Measurements from ENCODE around the gene EXOC1. TPM values are rescaled to one million over a fixed set of nuclear protein-coding genes. Genes with fewer than 3 reads are reported as not detected.
A peak's percentile ranks its signal among the peaks of the same experiment; 100 is the strongest.

EXOC1 gene
- total and polyA plus RNA-seq, 2 of the 4 experiments (the other 2 are of a cell fraction), result 19.9 to 49.5 TPM

DNA sequence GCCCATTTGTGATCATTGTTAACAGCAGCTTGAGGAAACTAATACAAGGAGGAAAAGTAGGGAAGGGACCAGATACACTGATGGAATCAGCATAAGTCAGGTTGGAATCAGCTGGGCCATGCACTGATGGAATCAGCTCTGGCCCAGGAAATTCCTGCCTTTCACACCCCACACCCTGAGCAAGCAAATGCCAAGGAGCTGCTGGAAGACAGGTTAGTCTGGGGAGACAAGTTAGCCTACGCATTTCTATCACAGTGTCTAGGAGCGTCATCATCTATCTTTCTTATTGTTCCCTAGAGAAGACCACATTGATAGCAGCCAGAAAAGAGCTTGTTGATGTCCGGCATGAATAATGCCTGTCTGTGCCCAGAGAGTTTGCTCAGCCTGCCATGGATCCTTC lies 79.1 kb downstream of the EXOC1 start:
- H2AK9ac ChIP-seq (replicated peaks; ENCODE audit: low read depth, low read length, poor library complexity), result peak overlapping the region; percentile 68
- intact Hi-C loops (cut with micrococcal nuclease), result loop anchor here (2.0 kb wide), 1 partner anchor 16 kb away; the partner anchor contains the start of gene CEP135
- no peaks in the 10 kb centered on the region for H3K79me1 ChIP-seq (ENCODE audit: low read depth in 1 of 2, low read length in 2 of 2)
- ChIA-PET CTCF (interaction anchor here (0.9 to 2.8 kb wide), 2 partner anchors 16 kb away, joined by 4 to 10 read pairs; partner anchors contain the start of gene CEP135), POLR2A (ENCODE audit: unreplicated experiment) (interaction anchor here (0.6 kb wide), 1 partner anchor 17 kb away, joined by 3 read pairs; no protein-coding TSS in a partner anchor)
- ATAC-seq (ENCODE audit: low read depth) (no peak), DNase-seq (no peak)
- H2BK15ac ChIP-seq (ENCODE audit: low read depth, low read length), result peak overlapping the region; percentile 74; the same call in 2 of the 3 replicates
- H2AFZ ChIP-seq (replicated peaks; ENCODE audit: low read length, poor library complexity), result peak overlapping the region; percentile 70
- peak overlapping the region; percentile 67; the same call in 1 of the 2 replicates for H4K5ac ChIP-seq (ENCODE audit: low read depth, low read length)
- no peaks in the 10 kb centered on the region for H4K20me1 ChIP-seq (ENCODE audit: insufficient read depth, low read length)
- H4K91ac ChIP-seq (ENCODE audit: insufficient read depth, low read depth, low read length), result peak overlapping the region; percentile 77
- no TSS peak for BruUV-seq (replicated peaks)
- H3K4me3 ChIP-seq (ENCODE audit: insufficient read depth, low read depth, low read length), result no peak overlapping the region
- H3K4me2 ChIP-seq (ENCODE audit: low read depth, low read length), result no peak overlapping the region
- no peaks in the 10 kb centered on the region for H3K36me3 ChIP-seq (ENCODE audit: control insufficient read depth, insufficient read depth, low read length)
- peak overlapping the region; percentile 22 for H2BK20ac ChIP-seq (ENCODE audit: low read depth, low read length)
- peak overlapping the region; percentile 86 for H3K4ac ChIP-seq (ENCODE audit: low read depth, low read length)
- H3K23ac ChIP-seq (ENCODE audit: low read depth, low read length), result peak overlapping the region; percentile 41
- H3K9me3 ChIP-seq (ENCODE audit: control insufficient read depth, insufficient read depth, low read length), result peaks cover 3% of the 10 kb centered on the region; the same call in 1 of the 2 replicates
- peak overlapping the region; percentile 28; the same call in 1 of the 2 replicates for H3K56ac ChIP-seq (ENCODE audit: extremely low read depth, insufficient read depth, low read length)
- H3K27me3 ChIP-seq (ENCODE audit: control insufficient read depth, insufficient read depth, low read length), result no peaks in the 10 kb centered on the region
- in situ Hi-C loops (cut with MboI; ENCODE audit: low sequenced_read_pairs), result no loop called here
- H2AK5ac ChIP-seq (ENCODE audit: low read depth, low read length), result peak overlapping the region; percentile 90; the same call in 1 of the 2 replicates
- TF ChIP-seq, protein P1, sequence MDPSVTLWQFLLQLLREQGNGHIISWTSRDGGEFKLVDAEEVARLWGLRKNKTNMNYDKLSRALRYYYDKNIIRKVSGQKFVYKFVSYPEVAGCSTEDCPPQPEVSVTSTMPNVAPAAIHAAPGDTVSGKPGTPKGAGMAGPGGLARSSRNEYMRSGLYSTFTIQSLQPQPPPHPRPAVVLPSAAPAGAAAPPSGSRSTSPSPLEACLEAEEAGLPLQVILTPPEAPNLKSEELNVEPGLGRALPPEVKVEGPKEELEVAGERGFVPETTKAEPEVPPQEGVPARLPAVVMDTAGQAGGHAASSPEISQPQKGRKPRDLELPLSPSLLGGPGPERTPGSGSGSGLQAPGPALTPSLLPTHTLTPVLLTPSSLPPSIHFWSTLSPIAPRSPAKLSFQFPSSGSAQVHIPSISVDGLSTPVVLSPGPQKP (IDR thresholded peaks at IDR 0.05; ENCODE audit: borderline replicate concordance, low read depth, low read length), result no peak
- TF ChIP-seq MAFK (IDR thresholded peaks at IDR 0.05; ENCODE audit: low read depth, low read length), result no peak
- no peak overlapping the region for H3K9ac ChIP-seq (ENCODE audit: low read depth, low read length)
- peaks cover 8% of the 10 kb centered on the region for H3K4me1 ChIP-seq (ENCODE audit: control insufficient read depth, insufficient read depth, low read length)
- peak overlapping the region; percentile 78; the same call in 1 of the 2 replicates for H3K27ac ChIP-seq (ENCODE audit: insufficient read depth, low read length)
- WGBS, 2 experiments (ENCODE audit: extremely low coverage in 2 of 2, insufficient read length in 1 of 2), result no CpG with 5 or more reads among the region's 3 CpGs
- H3K18ac ChIP-seq (ENCODE audit: low read depth, low read length), result peak overlapping the region; percentile 33
- dilution Hi-C loops (cut with HindIII; ENCODE audit: low sequenced_read_pairs, unreplicated experiment), result no loop called here
- peaks cover 11% of the 10 kb centered on the region; the same call in 1 of the 2 replicates for H3K9me1 ChIP-seq (ENCODE audit: insufficient read depth, low read length)
- H4K8ac ChIP-seq (ENCODE audit: low read depth in 2 of 2, low read length in 2 of 2), result peak overlapping the region; percentile 43 to 80; a peak in 3 of 4 replicates
- H3K14ac ChIP-seq (replicated peaks; ENCODE audit: low read depth, low read length), result peak overlapping the region; percentile 83
- peak overlapping the region; percentile 86 for H2BK120ac ChIP-seq (ENCODE audit: low read depth, low read length)
- no peak overlapping the region for H2BK5ac ChIP-seq (ENCODE audit: low read depth, low read length, poor library complexity, severe bottlenecking)
